Smooth muscle cell of the brain vasculature (primary cell): Measurements from ENCODE around the gene CC2D2A.
"Not testable (repeated sequence)": the region's sequence is repeated elsewhere in the genome, so short reads cannot be mapped to it uniquely, and the experiment has no call there.

Experiments
- DNase-seq: peaks from one replicate; pipeline ENCODE4 v3.0.0-alpha.2; 2012; ENCODE audit warnings: low read depth, low spot score

CC2D2A gene

GRCh38 chr4:15516494-15516893, 46.8 kb downstream of the CC2D2A start:
- no peak for DNase-seq

- not testable (repeated sequence) for DNase-seq
Observed at GRCh38 chr4:15517681-15518080, 48.0 kb downstream of the CC2D2A start.

- DNase-seq = no peak
Observed at GRCh38 chr4:15521442-15522039, 51.9 kb downstream of the CC2D2A start.

GRCh38 chr4:15525080-15525479, 55.4 kb downstream of the CC2D2A start:
- no peak for DNase-seq

DNA sequence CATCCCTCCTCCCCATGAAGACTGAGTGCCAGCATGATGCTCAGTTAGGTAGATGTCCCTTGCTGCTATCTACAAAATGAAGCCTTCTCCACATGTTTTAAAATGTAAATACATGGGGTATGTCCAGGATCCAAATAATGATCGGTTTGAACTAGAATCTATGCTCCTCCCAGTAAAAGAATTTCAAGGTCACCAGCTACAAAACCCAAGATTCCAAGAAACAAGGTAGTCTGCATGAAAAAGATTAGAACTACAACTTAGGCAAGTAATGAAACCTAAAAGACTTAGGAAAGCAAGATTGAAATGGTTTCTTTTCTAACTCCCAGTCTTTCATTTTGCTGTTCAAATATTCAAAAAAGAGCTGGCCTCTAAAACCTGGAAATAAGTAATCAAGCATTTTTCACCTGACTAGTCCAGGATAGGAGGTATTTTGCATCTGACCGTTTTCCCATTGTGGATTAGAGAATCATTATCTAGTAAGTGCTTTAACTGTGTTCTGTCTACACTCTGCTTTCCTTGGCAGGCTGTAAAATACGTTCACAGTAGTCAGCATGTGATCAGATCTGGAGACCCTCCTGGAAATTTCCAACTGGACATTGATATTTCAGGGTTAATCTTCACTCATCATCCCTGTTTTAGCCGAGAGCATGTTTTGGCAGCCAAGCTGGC, 57.4 kb downstream of the CC2D2A start:
- DNase-seq = no peak

DNA sequence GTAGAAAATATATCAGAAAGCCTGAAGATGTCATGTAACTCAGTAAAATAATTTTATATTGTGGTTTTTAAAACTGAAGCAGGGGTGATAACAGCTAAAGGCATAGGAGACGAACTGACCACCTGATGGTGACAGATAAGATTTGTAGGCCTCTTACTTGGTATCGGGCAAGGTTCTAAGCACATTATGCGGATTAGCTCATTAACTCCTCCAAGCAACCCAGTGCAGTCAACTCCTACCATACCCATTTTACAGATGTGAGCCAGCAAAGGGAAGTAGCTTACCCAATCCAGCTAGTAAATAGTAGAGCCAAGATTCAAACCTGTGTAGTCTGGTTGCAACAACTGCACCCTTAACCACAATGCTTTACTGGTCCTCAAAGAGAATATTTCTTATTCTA, 62.1 kb downstream of the CC2D2A start:
- no peak for DNase-seq

GRCh38 chr4:15533817-15534216, 64.1 kb downstream of the CC2D2A start:
- no peak for DNase-seq

- DNase-seq = no peak
Observed at GRCh38 chr4:15535599-15535998, 65.9 kb downstream of the CC2D2A start.

DNA sequence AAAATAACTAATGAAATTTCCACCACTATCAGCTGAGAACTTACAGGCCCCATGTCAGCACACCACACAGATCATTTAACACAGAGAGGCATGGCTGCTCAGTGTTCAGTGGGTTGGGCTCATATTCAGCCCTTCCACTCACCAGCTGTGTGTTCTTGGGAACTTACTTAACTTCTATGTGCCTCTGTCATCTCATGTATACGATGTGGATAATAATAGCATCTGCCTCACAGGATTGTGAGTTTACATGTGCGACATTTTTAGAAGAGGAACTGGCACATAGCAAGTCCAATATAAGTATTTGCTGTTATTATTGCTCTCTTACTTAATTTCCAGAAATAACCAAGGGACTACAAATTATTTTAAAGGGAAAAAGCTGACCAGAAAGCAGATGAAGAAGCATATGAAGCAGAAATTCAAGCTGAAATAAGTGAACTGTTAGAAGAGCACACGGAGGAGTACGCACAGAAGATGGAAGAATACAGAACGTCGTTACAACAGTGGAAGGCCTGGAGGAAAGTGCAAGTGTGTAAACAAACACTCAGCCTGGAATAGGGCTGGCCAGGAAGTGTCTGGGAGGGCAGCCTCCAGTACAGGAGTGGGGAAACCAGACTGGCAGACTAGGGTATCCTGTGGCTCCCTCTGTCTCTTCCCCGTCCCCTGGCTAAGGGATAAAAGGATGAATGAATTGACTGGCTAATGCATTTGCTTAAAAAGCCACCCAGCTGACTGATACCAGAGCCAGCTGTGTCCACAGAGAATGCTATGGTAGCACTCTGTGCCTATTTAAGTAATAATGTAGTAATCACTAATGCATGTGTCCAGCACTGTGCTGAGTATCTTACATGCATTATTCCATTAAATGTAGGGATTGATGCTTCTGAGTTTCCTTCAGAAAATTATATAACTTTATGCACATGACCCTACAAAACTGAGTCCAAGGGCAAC, 67.1 kb downstream of the CC2D2A start:
- DNase-seq = no peak

GRCh38 chr4:15541941-15542340, 72.3 kb downstream of the CC2D2A start:
- no peak for DNase-seq

- DNase-seq = no peak
Observed at GRCh38 chr4:15542760-15543159, 73.1 kb downstream of the CC2D2A start.

GRCh38 chr4:15543537-15544247, 74.0 kb downstream of the CC2D2A start:
- DNase-seq = no peak

GRCh38 chr4:15544248-15544729, 74.6 kb downstream of the CC2D2A start:
- DNase-seq = no peak

DNA sequence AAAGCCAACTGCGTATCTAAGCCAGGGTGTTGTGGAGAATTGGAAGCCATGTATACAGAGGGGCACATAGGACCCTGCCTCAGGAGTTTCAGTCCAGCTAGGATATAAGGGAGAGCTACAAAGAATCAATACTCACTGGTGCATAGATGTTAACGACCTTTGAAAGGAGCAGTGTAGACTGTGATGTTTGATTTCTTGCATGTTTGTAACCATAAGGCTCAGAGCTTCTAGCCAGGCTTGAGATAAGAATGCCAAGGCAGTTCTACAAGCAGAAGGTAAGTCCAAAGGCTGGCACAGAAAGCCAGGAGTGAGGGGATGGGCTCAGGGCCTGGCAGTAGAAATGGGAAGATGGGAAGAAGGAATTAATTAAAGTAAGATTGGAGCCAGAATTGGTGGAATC, 75.7 kb downstream of the CC2D2A start:
- DNase-seq = no peak

DNA sequence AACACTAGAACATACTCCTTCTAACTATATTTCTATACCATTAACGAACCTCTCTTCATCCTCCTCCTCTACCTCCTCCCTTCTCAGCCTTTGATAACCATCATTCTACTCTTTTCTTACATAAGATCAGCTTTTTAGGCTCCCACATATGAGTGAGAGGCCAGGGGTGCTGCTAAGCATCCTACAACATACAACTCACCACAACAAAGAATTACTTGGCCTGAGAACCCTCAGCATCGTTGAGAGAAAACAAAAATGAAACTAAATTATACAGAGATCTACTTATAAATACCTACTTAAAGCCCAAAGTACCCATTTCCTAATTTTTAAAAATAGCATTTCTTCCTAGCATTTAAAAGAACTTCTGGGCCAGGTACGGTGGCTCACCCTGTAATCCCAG, 77.7 kb downstream of the CC2D2A start:
- DNase-seq = no peak

- DNase-seq = no peak
Observed at GRCh38 chr4:15550491-15550890, 80.8 kb downstream of the CC2D2A start.

GRCh38 chr4:15551740-15552446, 82.2 kb downstream of the CC2D2A start:
- DNase-seq = no peak

GRCh38 chr4:15552557-15553362, 83.1 kb downstream of the CC2D2A start:
- no peak for DNase-seq

- no peak for DNase-seq
Observed at GRCh38 chr4:15556511-15557092, 86.9 kb downstream of the CC2D2A start.
